H1 (cell line): ENCODE measurements around the gene DCBLD1. TPM values are rescaled to one million over a fixed set of nuclear protein-coding genes. Genes with fewer than 3 reads are reported as not detected.
A peak's percentile ranks its signal among the peaks of the same experiment; 100 is the strongest.

Experiments used
- CTCF ChIA-PET: fragments of 300-600 bp; sonication (Branson Sonifier 250); formaldehyde crosslinking; loops from one replicate; lab custom pipeline; 2021; ENCODE audit not compliant: partially characterized antibody; lab: Charles Lee
- POLR2A ChIA-PET: fragments of 300-600 bp; sonication (Branson Sonifier 250); formaldehyde crosslinking; loops from one replicate; lab custom pipeline; 2021; ENCODE audit warnings: inconsistent platforms; ENCODE audit not compliant: partially characterized antibody; lab: Charles Lee
- DNase-seq, 2 experiments: peaks; one replicate each; pipeline versions ENCODE4 v3.0.0 to v3.0.0-alpha.2; 2010 to 2022; ENCODE audit warnings: low spot score in 2 of 2, low read depth in 1 of 2, mixed read lengths in 1 of 2
- FAIRE-seq: peaks from 2 replicates; lab custom pipeline; 2011; peaks lifted over from hg19 to GRCh38; lab: Jason Lieb, UNC
- H2AFZ ChIP-seq: 2 replicates; pipeline ENCODE4 v1.8.1; 2012; ENCODE audit warnings: low read length, inconsistent platforms
- H2AK5ac ChIP-seq: 2 replicates; pipeline ENCODE4 v1.6.1; 2013; ENCODE audit warnings: low read depth, low read length
- H2BK120ac ChIP-seq: replicated peaks from 2 replicates; pipeline ENCODE3; 2013; ENCODE audit warnings: low read depth, low read length, inconsistent platforms
- H2BK12ac ChIP-seq: 2 replicates; pipeline ENCODE4 v1.6.1; 2013; ENCODE audit warnings: low read depth, low read length
- H2BK15ac ChIP-seq: 2 replicates; pipeline ENCODE4 v1.6.1; 2013; ENCODE audit warnings: low read length
- H2BK20ac ChIP-seq: 2 replicates; pipeline ENCODE4 v1.6.1; 2013; ENCODE audit warnings: low read length
- H2BK5ac ChIP-seq: 2 replicates; pipeline ENCODE4 v1.6.1; 2013; ENCODE audit warnings: low read depth, low read length
- H3K14ac ChIP-seq: 2 replicates; pipeline ENCODE4 v1.6.1; 2013; ENCODE audit warnings: inconsistent platforms; ENCODE audit not compliant: insufficient read length
- H3K18ac ChIP-seq: 2 replicates; pipeline ENCODE4 v1.6.1; 2013; ENCODE audit warnings: low read length; ENCODE audit errors: extremely low read depth
- H3K23ac ChIP-seq: 2 replicates; pipeline ENCODE4 v1.6.1; 2013; ENCODE audit warnings: inconsistent platforms; ENCODE audit not compliant: insufficient read length
- H3K23me2 ChIP-seq: 2 replicates; pipeline ENCODE4 v1.6.1; 2013; ENCODE audit warnings: low read depth, low read length
- H3K27ac ChIP-seq: 2 replicates; pipeline ENCODE4 v1.6.1; 2011; ENCODE audit warnings: low read depth, low read length, inconsistent platforms
- H3K27me3 ChIP-seq, 4 experiments: replicated peaks in 1 of 4; 1 replicate in 1 of 4; 2 replicates in 3 of 4; pipeline versions ENCODE4 v1.6.1 to v1.8.1; 2011 to 2013; ENCODE audit warnings: low read length in 3 of 4, mild to moderate bottlenecking in 3 of 4, inconsistent platforms in 2 of 4, mixed read lengths in 2 of 4, moderate library complexity in 1 of 4; ENCODE audit not compliant: control insufficient read depth in 3 of 4, insufficient read depth in 3 of 4; ENCODE audit errors: extremely low read depth in 1 of 4
- H3K36me3 ChIP-seq, 4 experiments: 2 replicates each; pipeline versions ENCODE4 v1.6.1 to v1.8.1; 2011 to 2013; ENCODE audit warnings: mild to moderate bottlenecking in 4 of 4, low read length in 3 of 4, moderate library complexity in 2 of 4, control low read depth in 1 of 4, inconsistent platforms in 1 of 4; ENCODE audit not compliant: insufficient read depth in 4 of 4, control insufficient read depth in 2 of 4
- H3K4ac ChIP-seq: replicated peaks from 2 replicates; pipeline ENCODE3; 2013; ENCODE audit warnings: low read length, low read depth, mixed read lengths, inconsistent platforms; ENCODE audit not compliant: insufficient read length
- H3K4me1 ChIP-seq, 4 experiments: replicated peaks in 1 of 4; 1 replicate in 1 of 4; 2 replicates in 3 of 4; pipeline versions ENCODE4 v1.6.1 to v1.8.1; 2011 to 2013; ENCODE audit warnings: low read length in 3 of 4, inconsistent platforms in 2 of 4, mixed read lengths in 1 of 4; ENCODE audit not compliant: insufficient read depth in 4 of 4, control insufficient read depth in 3 of 4
- H3K4me2 ChIP-seq, 2 experiments: 2 replicates each; pipeline versions ENCODE4 v1.6.1 to v1.8.1; 2011 to 2013; ENCODE audit warnings: low read depth in 2 of 2, low read length in 2 of 2, control low read depth in 1 of 2, inconsistent platforms in 1 of 2, mild to moderate bottlenecking in 1 of 2; ENCODE audit not compliant: insufficient read depth in 1 of 2
- H3K4me3 ChIP-seq, 4 experiments: fragments of 200-600, 300-600 bp in 1 of 4; sonication (generic), shearing (Covaris generic), sonication (Bioruptor Twin) in 1 of 4; 2 replicates each; pipeline versions ENCODE4 v1.5.1 to v1.8.1; 2011 to 2016; ENCODE audit warnings: low read length in 4 of 4, low read depth in 3 of 4, control low read depth in 2 of 4, inconsistent platforms in 2 of 4, mild to moderate bottlenecking in 2 of 4, mixed read lengths in 1 of 4, moderate library complexity in 1 of 4; ENCODE audit not compliant: insufficient read depth in 2 of 4; ENCODE audit errors: extremely low read depth in 1 of 4
- H3K56ac ChIP-seq: replicated peaks from 2 replicates; pipeline ENCODE3; 2013; ENCODE audit warnings: low read depth, mild to moderate bottlenecking, mixed read lengths, low read length, inconsistent platforms; ENCODE audit not compliant: insufficient read length
- H3K79me1 ChIP-seq: 2 replicates; pipeline ENCODE4 v1.6.1; 2013; ENCODE audit warnings: low read depth, low read length, control low read depth
- H3K79me2 ChIP-seq, 2 experiments: 2 replicates each; pipeline versions ENCODE4 v1.6.1 to v1.8.1; 2012 to 2013; ENCODE audit warnings: low read length in 2 of 2, mild to moderate bottlenecking in 2 of 2, inconsistent platforms in 1 of 2; ENCODE audit not compliant: insufficient read depth in 2 of 2, control insufficient read depth in 1 of 2
- H3K9ac ChIP-seq, 4 experiments: replicated peaks in 1 of 4; 1 replicate in 1 of 4; 2 replicates in 3 of 4; pipeline versions ENCODE4 v1.6.1 to v1.8.1; 2011 to 2013; ENCODE audit warnings: low read depth in 3 of 4, low read length in 3 of 4, control low read depth in 2 of 4, mild to moderate bottlenecking in 2 of 4, moderate library complexity in 2 of 4, inconsistent platforms in 1 of 4; ENCODE audit errors: extremely low read depth in 1 of 4
- H3K9me3 ChIP-seq, 2 experiments: 2 replicates each; pipeline versions ENCODE4 v1.6.1 to v1.8.1; 2012 to 2013; ENCODE audit warnings: mild to moderate bottlenecking in 2 of 2, moderate library complexity in 2 of 2, control low read depth in 1 of 2, inconsistent platforms in 1 of 2, low read depth in 1 of 2, low read length in 1 of 2, mixed read lengths in 1 of 2; ENCODE audit not compliant: insufficient read depth in 2 of 2
- H4K20me1 ChIP-seq, 2 experiments: replicated peaks in 1 of 2; 2 replicates each; pipeline versions ENCODE3 to v1.8.1; 2011 to 2013; ENCODE audit warnings: inconsistent platforms in 2 of 2, low read length in 2 of 2, mild to moderate bottlenecking in 1 of 2; ENCODE audit not compliant: insufficient read depth in 2 of 2, control insufficient read depth in 1 of 2
- H4K5ac ChIP-seq: 2 replicates; pipeline ENCODE4 v1.6.1; 2013; ENCODE audit warnings: low read length, low read depth, mixed read lengths, inconsistent platforms; ENCODE audit not compliant: insufficient read length
- H4K8ac ChIP-seq: 2 replicates; pipeline ENCODE4 v1.8.0; 2013; ENCODE audit warnings: mild to moderate bottlenecking, moderate library complexity, low read length, inconsistent platforms; ENCODE audit not compliant: insufficient read depth; ENCODE audit errors: extremely low read depth
- H4K91ac ChIP-seq: replicated peaks from 2 replicates; pipeline ENCODE3; 2013; ENCODE audit warnings: low read length, mixed read lengths, inconsistent platforms; ENCODE audit not compliant: insufficient read length
- BCL11A ChIP-seq, 2 experiments: IDR thresholded peaks; one replicate each; pipeline ENCODE4 v1.6.1; 2011; ENCODE audit warnings: low read depth in 2 of 2, low read length in 2 of 2, mild to moderate bottlenecking in 2 of 2
- RXRA ChIP-seq: IDR thresholded peaks from 2 replicates; pipeline ENCODE4 v1.6.1; 2011; ENCODE audit warnings: low read depth, mild to moderate bottlenecking, low read length, moderate library complexity; ENCODE audit not compliant: insufficient read depth
- WGBS, 2 experiments: shearing (Covaris generic) in 1 of 2; methylation state at CpG; one replicate each; pipeline versions ENCODE4 v1.1.6 to v1.1.7; 2013 to 2015; ENCODE audit warnings: low lambda C conversion rate in 2 of 2, mixed read lengths in 2 of 2, inconsistent platforms in 1 of 2, low coverage in 1 of 2, missing lambda C conversion rate in 1 of 2; ENCODE audit not compliant: insufficient replicate concordance in 2 of 2, insufficient coverage in 1 of 2, insufficient read length in 1 of 2; ENCODE audit errors: extremely low coverage in 1 of 2, missing lambda C conversion rate in 1 of 2; 5-methylcytosine and 5-hydroxymethylcytosine counted together
- polyA plus RNA-seq, 7 experiments: library from polyadenylated mRNA; depleted of rRNA in 3 of 7; stranded (reverse) in 5 of 7; unstranded in 2 of 7; fragments of >200 nt in 5 of 7; fragments of 200-250 nt in 2 of 7; gene quantifications; 1 replicate in 5 of 7; 2 replicates in 1 of 7; 4 replicates in 1 of 7; pipeline versions ENCODE4 v1.2.1 to v1.2.3, GENCODE V29; 2011 to 2013; ENCODE audit warnings: missing spikeins in 2 of 7, mixed read lengths in 2 of 7
- total RNA-seq: library from RNA; stranded (reverse); fragmentation: NEBNext Ultra II Directional; extraction: Animal tissue kit (Norgen Biotek cat#: 25700); gene quantifications from 2 replicates; pipeline ENCODE4 v1.2.1, GENCODE V29; 2021

The DCBLD1 gene
- total and polyA plus RNA-seq, 2 of the 8 experiments (the other 6 are each of a cell fraction or from before 2014, with no cell fraction given), result 3.9 to 11.2 TPM

- Histone ChIP-seq H2BK12ac (no peak overlapping the region), H4K8ac (no peak overlapping the region), H2BK15ac (no peak overlapping the region), H3K79me1 (no peaks in the 10 kb centered on the region), H3K56ac (no peak overlapping the region), H3K4me1 (no peaks in the 10 kb centered on the region), H4K20me1 (no peaks in the 10 kb centered on the region), H3K9ac (no peak overlapping the region), H3K18ac (no peak overlapping the region), H4K5ac (no peak overlapping the region), H4K91ac (no peak overlapping the region), H3K9me3 (no peaks in the 10 kb centered on the region), H3K27ac (no peak overlapping the region)
- DNase-seq, result no peak
- 97% methylated on average over 5 of the region's 5 CpGs; no CpG with 5 or more reads in 1 of the 2 experiments for WGBS, 2 experiments
- POLR2A ChIA-PET, result no interaction called here
- TF ChIP-seq RXRA (no peak), BCL11A (IDR thresholded peaks at IDR 0.05; ENCODE audit: low read depth in 2 of 2, low read length in 2 of 2) (no peak)
- TF ChIP-seq, all 59 proteins: peak for 0
- no peak for FAIRE-seq
- no peak overlapping the region for H2BK20ac ChIP-seq
- no peaks in the 10 kb centered on the region for H3K23me2 ChIP-seq
- 0 out of 2 replicates have a peak overlapping the region, but pooled peaks have one; percentile 50 for H2AFZ ChIP-seq
- H3K14ac ChIP-seq, result no peak overlapping the region
- CTCF ChIA-PET, result interaction anchor here (0.6 to 2.1 kb wide), 6 partner anchors 9 to 82 kb away, joined by 3 to 9 read pairs (median 6); no protein-coding TSS in a partner anchor
- no peaks in the 10 kb centered on the region for H3K79me2 ChIP-seq
- no peak overlapping the region for H2AK5ac ChIP-seq
- peaks cover 0 to 3% (median 0%) of the 10 kb centered on the region in 4 experiments; a peak in 1 of 8 replicates for H3K36me3 ChIP-seq
- H3K4ac ChIP-seq, result no peak overlapping the region
- no peak overlapping the region for H3K4me2 ChIP-seq
- no peak overlapping the region for H2BK120ac ChIP-seq
- H3K27me3 ChIP-seq, result no peaks in the 10 kb centered on the region
- no peak overlapping the region for H2BK5ac ChIP-seq
- no peak overlapping the region for H3K23ac ChIP-seq
- no peak overlapping the region for H3K4me3 ChIP-seq
Measured at GRCh38 chr6:117531809-117532725, 49.6 kb downstream of the DCBLD1 start.
